Calu3 (cell line): ENCODE results near the gene LOXL3. TPM values are rescaled to one million over a fixed set of nuclear protein-coding genes. Genes with fewer than 3 reads are reported as not detected.

ENCODE experiments used
- BruUV-seq: library from RNA; stranded (reverse); fragments of 400-500 nt; replicated peaks from 2 replicates; lab custom pipeline; 2021; lab: Mats Ljungman, UMichigan
- CTCF ChIA-PET: fragments of 300-600 bp; sonication (Branson Sonifier 250); formaldehyde crosslinking; loops from one replicate; lab custom pipeline; 2022; ENCODE audit warnings: antibody characterized with exemption; lab: Charles Lee
- DNase-seq: peaks from one replicate; pipeline ENCODE4 v3.0.0; 2022
- H3K27ac Mint-ChIP-seq: one replicate; pipeline ENCODE4 v1.8.0; 2022; ENCODE audit warnings: mixed read lengths; ENCODE audit not compliant: unreplicated experiment
- H3K27me3 Mint-ChIP-seq: one replicate; pipeline ENCODE4 v1.8.0; 2022; ENCODE audit warnings: mixed read lengths; ENCODE audit not compliant: unreplicated experiment
- H3K36me3 Mint-ChIP-seq: one replicate; pipeline ENCODE4 v1.8.0; 2022; ENCODE audit warnings: mild to moderate bottlenecking, moderate library complexity, mixed read lengths; ENCODE audit not compliant: insufficient read depth, unreplicated experiment
- H3K4me1 Mint-ChIP-seq: one replicate; pipeline ENCODE4 v1.8.0; 2022; ENCODE audit warnings: mild to moderate bottlenecking, low read depth, mixed read lengths; ENCODE audit not compliant: unreplicated experiment
- H3K4me3 Mint-ChIP-seq: one replicate; pipeline ENCODE4 v1.8.0; 2022; ENCODE audit warnings: mild to moderate bottlenecking, low read depth, moderate library complexity, mixed read lengths; ENCODE audit not compliant: unreplicated experiment
- H3K9me3 Mint-ChIP-seq: one replicate; pipeline ENCODE4 v1.8.0; 2022; ENCODE audit warnings: low read depth, mixed read lengths; ENCODE audit not compliant: unreplicated experiment
- intact Hi-C: fragments of 100-400 bp; cut with micrococcal nuclease; formaldehyde crosslinking; loops from one replicate; pipeline ENCODE4 v1.10.0; 2022; ENCODE audit not compliant: unreplicated experiment
- total RNA-seq: library from RNA; stranded (reverse); gene quantifications from 2 replicates; pipeline ENCODE4 v1.2.3, GENCODE V29; 2022
- TF ChIP-seq, protein P1 (sequence below): fragments of 200-600 bp; IDR thresholded peaks from one replicate; pipeline ENCODE4 v1.8.0; 2022; ENCODE audit warnings: antibody characterized with exemption; ENCODE audit not compliant: unreplicated experiment

Gene LOXL3
- total RNA-seq, 1 experiment from 2014 or later: 1.2 TPM

DNA sequence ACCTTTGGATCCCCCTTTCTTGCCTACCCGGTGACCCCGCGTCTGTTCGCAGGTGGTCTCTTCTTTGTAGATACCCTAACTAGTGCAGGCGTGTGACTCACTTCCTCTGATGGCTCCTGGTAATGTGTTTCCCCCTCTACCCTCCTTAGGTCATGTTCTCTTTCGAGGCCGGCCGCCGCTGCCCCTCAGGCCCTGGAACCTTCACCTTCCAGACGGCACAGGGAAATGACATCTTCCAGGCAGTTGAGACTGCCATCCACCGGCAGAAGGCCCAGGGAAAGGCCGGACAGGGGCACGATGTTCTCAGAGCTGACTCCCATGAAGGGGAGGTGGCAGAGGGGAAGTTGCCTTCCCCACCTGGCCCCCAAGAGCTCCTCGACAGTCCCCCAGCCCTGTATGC lies 2.4 kb upstream of the LOXL3 start:
- TF ChIP-seq, protein P1, sequence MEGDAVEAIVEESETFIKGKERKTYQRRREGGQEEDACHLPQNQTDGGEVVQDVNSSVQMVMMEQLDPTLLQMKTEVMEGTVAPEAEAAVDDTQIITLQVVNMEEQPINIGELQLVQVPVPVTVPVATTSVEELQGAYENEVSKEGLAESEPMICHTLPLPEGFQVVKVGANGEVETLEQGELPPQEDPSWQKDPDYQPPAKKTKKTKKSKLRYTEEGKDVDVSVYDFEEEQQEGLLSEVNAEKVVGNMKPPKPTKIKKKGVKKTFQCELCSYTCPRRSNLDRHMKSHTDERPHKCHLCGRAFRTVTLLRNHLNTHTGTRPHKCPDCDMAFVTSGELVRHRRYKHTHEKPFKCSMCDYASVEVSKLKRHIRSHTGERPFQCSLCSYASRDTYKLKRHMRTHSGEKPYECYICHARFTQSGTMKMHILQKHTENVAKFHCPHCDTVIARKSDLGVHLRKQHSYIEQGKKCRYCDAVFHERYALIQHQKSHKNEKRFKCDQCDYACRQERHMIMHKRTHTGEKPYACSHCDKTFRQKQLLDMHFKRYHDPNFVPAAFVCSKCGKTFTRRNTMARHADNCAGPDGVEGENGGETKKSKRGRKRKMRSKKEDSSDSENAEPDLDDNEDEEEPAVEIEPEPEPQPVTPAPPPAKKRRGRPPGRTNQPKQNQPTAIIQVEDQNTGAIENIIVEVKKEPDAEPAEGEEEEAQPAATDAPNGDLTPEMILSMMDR: no peak
- no peaks in the 10 kb centered on the region for H3K9me3 Mint-ChIP-seq
- peaks cover 24% of the 10 kb centered on the region for H3K36me3 Mint-ChIP-seq
- no peak for DNase-seq
- BruUV-seq: no TSS peak
- H3K4me3 Mint-ChIP-seq: no peak overlapping the region
- H3K27me3 Mint-ChIP-seq: peaks cover 17% of the 10 kb centered on the region
- no peak overlapping the region for H3K27ac Mint-ChIP-seq
- CTCF ChIA-PET: no interaction called here
- peaks cover 18% of the 10 kb centered on the region for H3K4me1 Mint-ChIP-seq
- intact Hi-C loops: no loop called here

DNA sequence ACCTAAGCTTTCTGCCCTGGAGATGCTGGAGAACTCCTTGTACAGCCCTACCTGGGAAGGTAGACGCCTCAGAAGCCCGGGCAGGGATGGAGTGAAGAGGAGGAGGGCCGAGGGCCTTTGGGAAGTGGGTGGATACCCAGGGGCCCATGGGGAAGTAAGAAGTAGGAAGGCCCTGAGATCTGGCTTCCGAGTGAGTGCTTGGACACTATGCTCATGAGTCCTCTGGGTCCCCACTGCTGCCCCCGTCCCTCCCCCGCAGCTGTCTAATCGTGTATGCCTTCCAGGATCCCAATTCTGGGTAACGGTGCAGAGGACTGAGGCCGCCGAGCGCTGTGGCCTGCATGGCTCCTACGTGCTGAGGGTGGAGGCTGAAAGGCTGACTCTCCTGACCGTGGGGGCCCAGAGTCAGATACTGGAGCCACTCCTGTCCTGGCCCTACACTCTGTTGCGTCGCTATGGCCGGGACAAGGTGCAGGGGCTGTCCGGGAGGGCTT lies 1.9 kb upstream of the LOXL3 start:
- TF ChIP-seq, protein P1: no peak
- Mint-ChIP-seq H3K9me3 (no peaks in the 10 kb centered on the region), H3K27ac (no peak overlapping the region), H3K36me3 (peaks cover 24% of the 10 kb centered on the region), H3K4me1 (peaks cover 18% of the 10 kb centered on the region), H3K27me3 (peaks cover 12% of the 10 kb centered on the region), H3K4me3 (peak overlapping the region; percentile 36)
- no peak for DNase-seq
- CTCF ChIA-PET: no interaction called here
- BruUV-seq: no TSS peak
- intact Hi-C loops: no loop called here

DNA sequence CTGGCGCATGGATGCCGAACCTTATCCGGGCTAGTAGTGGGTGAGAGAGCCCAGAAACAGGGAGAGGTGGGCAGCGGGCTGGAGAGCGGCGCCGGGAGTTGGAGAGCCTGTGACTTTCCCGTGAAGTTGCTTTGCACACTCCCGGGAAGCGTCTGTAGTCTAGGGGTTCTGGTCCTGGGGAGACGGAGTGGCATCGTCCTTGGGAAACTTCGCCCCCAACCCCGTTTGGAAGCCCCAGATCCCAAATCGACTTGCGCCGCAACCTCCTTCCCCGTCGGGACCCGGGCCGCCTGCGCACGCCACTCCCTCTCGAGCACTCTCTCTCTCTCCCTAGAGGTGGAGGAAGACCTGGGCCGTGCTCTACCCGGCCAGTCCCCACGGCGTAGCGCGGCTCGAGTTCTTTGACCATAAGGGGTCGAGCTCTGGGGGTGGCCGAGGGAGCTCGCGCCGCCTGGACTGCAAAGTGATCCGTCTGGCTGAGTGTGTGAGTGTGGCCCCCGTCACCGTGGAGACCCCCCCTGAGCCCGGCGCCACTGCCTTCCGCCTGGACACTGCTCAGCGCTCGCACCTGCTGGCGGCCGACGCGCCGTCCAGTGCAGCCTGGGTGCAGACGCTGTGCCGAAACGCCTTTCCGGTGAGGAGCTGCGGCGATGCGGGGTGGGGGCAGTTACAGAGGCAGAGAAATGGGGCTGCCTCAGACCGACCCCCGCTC lies 1.2 kb upstream of the LOXL3 start:
- no TSS peak for BruUV-seq
- intact Hi-C loops: no loop called here
- Mint-ChIP-seq H3K4me1 (peaks cover 19% of the 10 kb centered on the region), H3K27me3 (peaks cover 5% of the 10 kb centered on the region), H3K27ac (no peak overlapping the region), H3K4me3 (peak overlapping the region; percentile 46), H3K9me3 (no peaks in the 10 kb centered on the region), H3K36me3 (peaks cover 24% of the 10 kb centered on the region)
- CTCF ChIA-PET: no interaction called here
- TF ChIP-seq, protein P1: no peak
- no peak for DNase-seq

DNA sequence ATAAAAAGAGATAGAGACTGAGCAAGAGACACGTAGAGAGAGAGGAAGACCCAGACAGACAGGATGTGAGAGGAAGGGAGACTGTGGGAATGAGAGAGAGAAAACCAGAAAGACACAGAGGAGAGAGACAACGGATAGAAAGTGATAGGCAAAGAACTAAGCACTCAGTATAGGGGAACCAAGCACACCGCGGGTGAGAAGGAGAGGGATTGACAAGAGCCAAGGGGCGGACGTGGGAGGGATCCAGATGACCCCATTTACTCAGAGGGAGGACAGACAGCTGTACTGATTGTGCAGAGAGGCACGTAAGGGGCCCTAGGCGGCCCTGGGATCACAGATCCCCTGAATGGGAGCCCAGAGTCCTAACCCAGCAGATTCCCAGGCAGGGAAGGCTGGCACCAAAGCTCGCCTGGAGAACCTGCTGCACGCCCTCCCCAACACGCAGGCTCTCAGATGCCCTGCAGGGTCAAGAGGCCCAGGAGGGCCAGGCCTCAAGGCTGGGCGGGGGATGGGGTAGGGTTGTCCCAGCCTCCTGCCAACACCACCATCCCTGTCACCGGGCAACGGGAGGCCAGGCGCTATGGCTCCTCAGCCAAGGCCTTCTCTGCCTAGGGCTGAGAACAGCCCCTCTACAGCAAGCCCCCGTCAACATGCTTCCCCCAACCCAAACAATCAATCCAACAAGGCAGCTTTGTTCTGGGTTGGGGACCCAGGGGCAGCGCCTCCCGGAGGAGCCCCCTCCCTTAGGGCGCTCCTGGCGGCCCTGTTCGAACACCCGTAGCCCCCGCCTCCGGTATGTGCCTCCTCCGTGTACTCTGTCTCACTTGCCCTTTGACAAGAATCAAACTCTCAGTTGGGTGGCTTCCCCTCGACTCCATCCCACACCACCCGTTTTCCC lies 579 bp downstream of the LOXL3 start:
- Mint-ChIP-seq H3K9me3 (no peaks in the 10 kb centered on the region), H3K4me3 (peak overlapping the region; percentile 46), H3K4me1 (peaks cover 27% of the 10 kb centered on the region), H3K27ac (peak overlapping the region; percentile 1), H3K27me3 (no peaks in the 10 kb centered on the region), H3K36me3 (peaks cover 34% of the 10 kb centered on the region)
- CTCF ChIA-PET: interaction anchor here (0.6 kb wide), 1 partner anchor 511 kb away, joined by 4 read pairs; no protein-coding TSS in a partner anchor
- TF ChIP-seq, protein P1: no peak
- no peak for DNase-seq
- intact Hi-C loops: no loop called here
- no TSS peak for BruUV-seq
